GM12878 (cell line): ENCODE results near the gene NOS2. TPM values are rescaled to one million over a fixed set of nuclear protein-coding genes. Genes with fewer than 3 reads are reported as not detected.

Source experiments
- NFXL1 ChIP-seq: fragments of 450-650 bp; IDR thresholded peaks from 2 replicates; pipeline ENCODE4 v1.6.1; 2017; ENCODE audit warnings: antibody characterized with exemption, mild to moderate bottlenecking, borderline replicate concordance
- SREBF1 ChIP-seq: IDR thresholded peaks from 2 replicates; pipeline ENCODE4 v1.6.1; 2012; ENCODE audit warnings: mild to moderate bottlenecking, low read length
- SUZ12 ChIP-seq: fragments of 200-600 bp; sonication (generic); IDR thresholded peaks from one replicate; pipeline ENCODE4 v1.6.1; 2018; ENCODE audit warnings: antibody characterized with exemption, mild to moderate bottlenecking; ENCODE audit not compliant: unreplicated experiment
- polyA plus RNA-seq, 11 experiments: library from polyadenylated mRNA; depleted of rRNA in 4 of 11; unstranded in 6 of 11; stranded (reverse) in 5 of 11; fragments of >200 nt; fragmentation: Nextera tagmentation in 4 of 11; fragmentation: Illumina TruSeq in 1 of 11; extraction: Ambion mirVana in 4 of 11; extraction: Trizol in 1 of 11; gene quantifications; 1 replicate in 1 of 11; 2 replicates in 10 of 11; pipeline versions ENCODE4 v1.2.1 to v1.2.3, GENCODE V29; 2011 to 2016; ENCODE audit warnings: inconsistent platforms in 2 of 11, missing spikeins in 2 of 11, low read depth in 1 of 11
- total RNA-seq, 4 experiments: library from RNA; depleted of rRNA in 3 of 4; stranded (reverse); fragments of >200 nt in 3 of 4; fragmentation: Illumina TruSeq in 1 of 4; extraction: Trizol in 1 of 4; gene quantifications; 2 replicates each; pipeline versions ENCODE4 v1.2.1 to v1.2.3, GENCODE V29; 2013 to 2021
- TF ChIP-seq, protein P1 (sequence below): fragments of 450-650 bp; IDR thresholded peaks from 2 replicates; pipeline ENCODE4 v1.6.1; 2017; ENCODE audit warnings: low read depth, mild to moderate bottlenecking, moderate library complexity
- TF ChIP-seq, protein P2 (sequence below): fragments of 450-650 bp; formaldehyde crosslinking; IDR thresholded peaks from 2 replicates; pipeline ENCODE4 v1.4.0; 2022; ENCODE audit warnings: mild to moderate bottlenecking, moderate library complexity

NOS2 gene
- total and polyA plus RNA-seq, 10 of the 15 experiments (the other 5 are each of a cell fraction or from before 2014, with no cell fraction given) = 0.01 to 0.05 (median 0.01) TPM; not detected in 7

GRCh38 chr17:27793906-27794569 lies 6.3 kb downstream of the NOS2 start (continued):
- TF ChIP-seq, protein P1, sequence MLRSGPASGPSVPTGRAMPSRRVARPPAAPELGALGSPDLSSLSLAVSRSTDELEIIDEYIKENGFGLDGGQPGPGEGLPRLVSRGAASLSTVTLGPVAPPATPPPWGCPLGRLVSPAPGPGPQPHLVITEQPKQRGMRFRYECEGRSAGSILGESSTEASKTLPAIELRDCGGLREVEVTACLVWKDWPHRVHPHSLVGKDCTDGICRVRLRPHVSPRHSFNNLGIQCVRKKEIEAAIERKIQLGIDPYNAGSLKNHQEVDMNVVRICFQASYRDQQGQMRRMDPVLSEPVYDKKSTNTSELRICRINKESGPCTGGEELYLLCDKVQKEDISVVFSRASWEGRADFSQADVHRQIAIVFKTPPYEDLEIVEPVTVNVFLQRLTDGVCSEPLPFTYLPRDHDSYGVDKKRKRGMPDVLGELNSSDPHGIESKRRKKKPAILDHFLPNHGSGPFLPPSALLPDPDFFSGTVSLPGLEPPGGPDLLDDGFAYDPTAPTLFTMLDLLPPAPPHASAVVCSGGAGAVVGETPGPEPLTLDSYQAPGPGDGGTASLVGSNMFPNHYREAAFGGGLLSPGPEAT = no peak
- TF ChIP-seq SUZ12 (no peak), SREBF1 (no peak), NFXL1 (no peak)
- TF ChIP-seq, protein P2, sequence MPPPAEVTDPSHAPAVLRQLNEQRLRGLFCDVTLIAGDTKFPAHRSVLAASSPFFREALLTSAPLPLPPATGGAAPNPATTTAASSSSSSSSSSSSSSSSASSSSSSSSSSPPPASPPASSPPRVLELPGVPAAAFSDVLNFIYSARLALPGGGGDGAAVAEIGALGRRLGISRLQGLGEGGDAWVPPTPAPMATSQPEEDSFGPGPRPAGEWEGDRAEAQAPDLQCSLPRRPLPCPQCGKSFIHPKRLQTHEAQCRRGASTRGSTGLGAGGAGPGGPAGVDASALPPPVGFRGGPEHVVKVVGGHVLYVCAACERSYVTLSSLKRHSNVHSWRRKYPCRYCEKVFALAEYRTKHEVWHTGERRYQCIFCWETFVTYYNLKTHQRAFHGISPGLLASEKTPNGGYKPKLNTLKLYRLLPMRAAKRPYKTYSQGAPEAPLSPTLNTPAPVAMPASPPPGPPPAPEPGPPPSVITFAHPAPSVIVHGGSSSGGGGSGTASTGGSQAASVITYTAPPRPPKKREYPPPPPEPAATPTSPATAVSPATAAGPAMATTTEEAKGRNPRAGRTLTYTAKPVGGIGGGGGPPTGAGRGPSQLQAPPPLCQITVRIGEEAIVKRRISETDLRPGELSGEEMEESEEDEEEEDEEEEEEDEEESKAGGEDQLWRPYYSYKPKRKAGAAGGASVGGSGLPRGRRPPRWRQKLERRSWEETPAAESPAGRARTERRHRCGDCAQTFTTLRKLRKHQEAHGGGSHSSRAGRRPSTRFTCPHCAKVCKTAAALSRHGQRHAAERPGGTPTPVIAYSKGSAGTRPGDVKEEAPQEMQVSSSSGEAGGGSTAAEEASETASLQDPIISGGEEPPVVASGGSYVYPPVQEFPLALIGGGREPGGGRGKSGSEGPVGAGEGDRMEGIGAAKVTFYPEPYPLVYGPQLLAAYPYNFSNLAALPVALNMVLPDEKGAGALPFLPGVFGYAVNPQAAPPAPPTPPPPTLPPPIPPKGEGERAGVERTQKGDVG (CRISPR knock-in tag) = no peak
